Muscle layer of duodenum (tissue), 2 donors: ENCODE measurements around the gene ACOD1.
A peak's percentile ranks its signal among the peaks of the same experiment; 100 is the strongest.

Source experiments
- H3K27ac ChIP-seq: one replicate; pipeline ENCODE4 v1.7.0; 2013; ENCODE audit warnings: mild to moderate bottlenecking, low read length
- H3K27me3 ChIP-seq: one replicate; pipeline ENCODE4 v1.7.0; 2013; ENCODE audit warnings: low read depth, mild to moderate bottlenecking, control low read depth, low read length
- H3K36me3 ChIP-seq, 2 donors: one replicate each; pipeline ENCODE4 v1.7.0; 2013; ENCODE audit warnings: low read length in 2 of 2, control low read depth in 1 of 2, mild to moderate bottlenecking in 1 of 2; ENCODE audit not compliant: insufficient read depth in 2 of 2, control insufficient read depth in 1 of 2
- H3K4me1 ChIP-seq, 2 donors: one replicate each; pipeline ENCODE4 v1.7.0; 2013; ENCODE audit warnings: low read length in 2 of 2, mild to moderate bottlenecking in 2 of 2, control low read depth in 1 of 2, moderate library complexity in 1 of 2; ENCODE audit not compliant: insufficient read depth in 2 of 2, control insufficient read depth in 1 of 2
- H3K4me3 ChIP-seq, 2 donors: one replicate each; pipeline ENCODE4 v1.7.0; 2013; ENCODE audit warnings: low read length in 2 of 2, low read depth in 1 of 2, mild to moderate bottlenecking in 1 of 2
- H3K9me3 ChIP-seq, 2 donors: one replicate each; pipeline ENCODE4 v1.7.0; 2013; ENCODE audit warnings: low read length in 2 of 2, control low read depth in 1 of 2, mild to moderate bottlenecking in 1 of 2; ENCODE audit not compliant: control insufficient read depth in 1 of 2
- donor health status: healthy.

The ACOD1 gene

GRCh38 chr13:76971851-76972829 is 23.8 kb downstream of the ACOD1 start:
- Histone ChIP-seq H3K4me3 (no peak overlapping the region), H3K36me3 (no peaks in the 10 kb centered on the region), H3K27ac (no peak overlapping the region), H3K9me3 (no peaks in the 10 kb centered on the region), H3K27me3 (no peaks in the 10 kb centered on the region), H3K4me1 (no peaks in the 10 kb centered on the region)

- H3K4me3 ChIP-seq: no peak overlapping the region
- H3K4me1 ChIP-seq: no peaks in the 10 kb centered on the region
- H3K9me3 ChIP-seq: no peaks in the 10 kb centered on the region
- no peaks in the 10 kb centered on the region for H3K36me3 ChIP-seq
- H3K27ac ChIP-seq: no peak overlapping the region
- no peaks in the 10 kb centered on the region for H3K27me3 ChIP-seq
Observed at GRCh38 chr13:76973920-76974617, 25.8 kb downstream of the ACOD1 start.

- Histone ChIP-seq H3K36me3 (no peaks in the 10 kb centered on the region), H3K4me1 (no peaks in the 10 kb centered on the region), H3K27me3 (no peaks in the 10 kb centered on the region), H3K9me3 (no peaks in the 10 kb centered on the region), H3K27ac (no peak overlapping the region), H3K4me3 (no peak overlapping the region)
Observed at GRCh38 chr13:76974618-76974975, 26.3 kb downstream of the ACOD1 start.

- no peaks in the 10 kb centered on the region for H3K27me3 ChIP-seq
- H3K4me3 ChIP-seq: no peak overlapping the region
- peaks cover 0 to 5% of the 10 kb centered on the region in 2 donors for H3K4me1 ChIP-seq
- no peak overlapping the region for H3K27ac ChIP-seq
- no peaks in the 10 kb centered on the region for H3K9me3 ChIP-seq
- no peaks in the 10 kb centered on the region for H3K36me3 ChIP-seq
Observed at GRCh38 chr13:76975863-76976262, 27.6 kb downstream of the ACOD1 start.

- Histone ChIP-seq H3K4me3 (no peak overlapping the region), H3K27ac (no peak overlapping the region), H3K4me1 (peaks cover 0 to 5% of the 10 kb centered on the region in 2 donors), H3K36me3 (no peaks in the 10 kb centered on the region), H3K27me3 (no peaks in the 10 kb centered on the region), H3K9me3 (no peaks in the 10 kb centered on the region)
Observed at GRCh38 chr13:76976490-76976889, 28.2 kb downstream of the ACOD1 start.

- no peaks in the 10 kb centered on the region for H3K36me3 ChIP-seq
- H3K4me3 ChIP-seq: no peak overlapping the region
- H3K27me3 ChIP-seq: no peaks in the 10 kb centered on the region
- H3K27ac ChIP-seq: no peak overlapping the region
- peaks cover 0 to 5% of the 10 kb centered on the region in 2 donors for H3K4me1 ChIP-seq
- no peaks in the 10 kb centered on the region for H3K9me3 ChIP-seq
Observed at GRCh38 chr13:76976929-76977328, 28.6 kb downstream of the ACOD1 start.

GRCh38 chr13:76980075-76980718 is 31.9 kb downstream of the ACOD1 start:
- Histone ChIP-seq H3K4me3 (peak overlapping the region in 1 of 2 donors; percentile 48), H3K27me3 (no peaks in the 10 kb centered on the region), H3K27ac (no peak overlapping the region), H3K9me3 (no peaks in the 10 kb centered on the region), H3K4me1 (peaks cover 0 to 5% of the 10 kb centered on the region in 2 donors), H3K36me3 (no peaks in the 10 kb centered on the region)

GRCh38 chr13:76982061-76982460 is 33.8 kb downstream of the ACOD1 start:
- no peaks in the 10 kb centered on the region for H3K36me3 ChIP-seq
- peaks cover 0 to 5% of the 10 kb centered on the region in 2 donors for H3K4me1 ChIP-seq
- no peak overlapping the region for H3K4me3 ChIP-seq
- H3K27me3 ChIP-seq: no peaks in the 10 kb centered on the region
- no peak overlapping the region for H3K27ac ChIP-seq
- H3K9me3 ChIP-seq: no peaks in the 10 kb centered on the region

GRCh38 chr13:76983676-76984075 is 35.4 kb downstream of the ACOD1 start:
- no peak overlapping the region for H3K4me3 ChIP-seq
- peaks cover 0 to 5% of the 10 kb centered on the region in 2 donors for H3K4me1 ChIP-seq
- H3K9me3 ChIP-seq: no peaks in the 10 kb centered on the region
- H3K36me3 ChIP-seq: no peaks in the 10 kb centered on the region
- H3K27me3 ChIP-seq: no peaks in the 10 kb centered on the region
- no peak overlapping the region for H3K27ac ChIP-seq

- peak overlapping the region; percentile 79 to 88 for H3K4me3 ChIP-seq
- no peaks in the 10 kb centered on the region for H3K27me3 ChIP-seq
- peaks cover 6 to 8% of the 10 kb centered on the region in 2 donors for H3K4me1 ChIP-seq
- H3K36me3 ChIP-seq: peaks cover 5 to 6% of the 10 kb centered on the region in 2 donors
- peak overlapping the region; percentile 93 for H3K27ac ChIP-seq
- H3K9me3 ChIP-seq: no peaks in the 10 kb centered on the region
Observed at GRCh38 chr13:76991432-76991795, 43.1 kb downstream of the ACOD1 start.
